ENCODE measurements around the gene SUPT3H. TPM values are rescaled to one million over a fixed set of nuclear protein-coding genes. Genes with fewer than 3 reads are reported as not detected.

The SUPT3H gene
- total RNA-seq, 6 experiments from 2014 or later: 5.6 to 8.2 (median 6.5) TPM

DNA sequence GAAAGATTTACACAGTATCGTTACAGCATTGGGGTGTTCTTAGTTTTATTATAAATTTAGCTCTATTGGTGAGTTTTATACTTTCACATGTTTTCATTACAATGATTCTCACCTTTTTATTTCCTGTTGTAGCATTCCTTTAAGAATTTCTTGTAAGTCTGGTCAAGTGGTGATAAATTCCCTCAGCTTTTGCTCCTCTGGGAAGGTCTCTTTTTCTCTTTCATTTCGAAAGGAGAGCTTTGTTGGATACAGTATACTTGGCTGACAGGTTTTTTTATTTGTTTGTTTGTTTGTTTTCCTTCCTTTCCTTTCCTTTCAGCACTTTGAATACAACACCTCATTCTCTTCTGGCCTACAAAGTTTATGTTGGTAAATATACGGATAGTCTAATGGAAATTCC is 299.3 kb downstream of the SUPT3H start:
- no peak for DNase-seq
- Mint-ChIP-seq H3K27ac (no peak overlapping the region), H3K4me1 (ENCODE audit: low read depth) (peaks cover 44% of the 10 kb centered on the region), H3K36me3 (ENCODE audit: low read depth) (peaks cover 22% of the 10 kb centered on the region), H3K27me3 (ENCODE audit: insufficient read depth) (no peaks in the 10 kb centered on the region), H3K9me3 (peaks cover 14% of the 10 kb centered on the region), H3K4me3 (no peak overlapping the region)
- TF ChIP-seq, protein P1, sequence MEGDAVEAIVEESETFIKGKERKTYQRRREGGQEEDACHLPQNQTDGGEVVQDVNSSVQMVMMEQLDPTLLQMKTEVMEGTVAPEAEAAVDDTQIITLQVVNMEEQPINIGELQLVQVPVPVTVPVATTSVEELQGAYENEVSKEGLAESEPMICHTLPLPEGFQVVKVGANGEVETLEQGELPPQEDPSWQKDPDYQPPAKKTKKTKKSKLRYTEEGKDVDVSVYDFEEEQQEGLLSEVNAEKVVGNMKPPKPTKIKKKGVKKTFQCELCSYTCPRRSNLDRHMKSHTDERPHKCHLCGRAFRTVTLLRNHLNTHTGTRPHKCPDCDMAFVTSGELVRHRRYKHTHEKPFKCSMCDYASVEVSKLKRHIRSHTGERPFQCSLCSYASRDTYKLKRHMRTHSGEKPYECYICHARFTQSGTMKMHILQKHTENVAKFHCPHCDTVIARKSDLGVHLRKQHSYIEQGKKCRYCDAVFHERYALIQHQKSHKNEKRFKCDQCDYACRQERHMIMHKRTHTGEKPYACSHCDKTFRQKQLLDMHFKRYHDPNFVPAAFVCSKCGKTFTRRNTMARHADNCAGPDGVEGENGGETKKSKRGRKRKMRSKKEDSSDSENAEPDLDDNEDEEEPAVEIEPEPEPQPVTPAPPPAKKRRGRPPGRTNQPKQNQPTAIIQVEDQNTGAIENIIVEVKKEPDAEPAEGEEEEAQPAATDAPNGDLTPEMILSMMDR (IDR thresholded peaks at IDR 0.05): no peak

DNA sequence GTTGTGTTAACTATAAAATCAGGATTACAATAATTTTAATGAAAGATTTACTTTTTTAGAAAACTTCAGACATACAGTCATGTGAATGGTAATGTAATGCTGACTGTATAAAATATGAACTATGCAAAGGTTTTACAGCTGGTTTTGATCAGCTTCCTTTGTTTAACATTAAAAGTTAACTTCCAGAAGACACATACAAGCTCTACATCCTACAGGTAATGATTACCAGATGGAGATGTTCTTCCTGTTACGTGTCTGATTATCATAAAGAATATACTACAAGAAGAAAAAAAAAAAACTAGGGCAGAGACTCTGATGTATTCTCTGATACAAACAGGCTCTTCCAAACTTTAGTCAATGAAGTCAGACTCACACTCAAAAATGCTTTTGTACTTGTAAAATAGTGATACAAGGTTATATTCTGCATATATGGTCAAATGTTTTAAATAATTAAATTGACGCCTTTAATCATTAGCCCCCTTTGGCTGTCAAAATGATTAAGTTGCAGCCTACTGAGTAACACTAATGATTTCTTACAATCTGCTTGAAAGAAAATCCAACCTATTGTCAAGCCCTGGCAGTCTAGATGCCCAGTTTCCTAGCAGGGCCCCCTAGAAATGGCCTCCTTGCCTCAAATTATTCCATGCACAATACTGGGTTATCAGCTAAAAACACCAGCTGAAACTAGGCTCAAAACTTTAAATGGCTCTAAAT is 301.4 kb downstream of the SUPT3H start:
- H3K27me3 Mint-ChIP-seq (ENCODE audit: insufficient read depth): no peaks in the 10 kb centered on the region
- DNase-seq: peak; percentile 25
- H3K4me1 Mint-ChIP-seq (ENCODE audit: low read depth): peaks cover 47% of the 10 kb centered on the region
- H3K4me3 Mint-ChIP-seq: peak overlapping the region; percentile 50
- H3K9me3 Mint-ChIP-seq: peaks cover 14% of the 10 kb centered on the region
- TF ChIP-seq, protein P1 (IDR thresholded peaks at IDR 0.05): no peak
- H3K27ac Mint-ChIP-seq: peak overlapping the region; percentile 0
- H3K36me3 Mint-ChIP-seq (ENCODE audit: low read depth): peaks cover 22% of the 10 kb centered on the region

- TF ChIP-seq, protein P1 (IDR thresholded peaks at IDR 0.05): no peak
- peaks cover 47% of the 10 kb centered on the region for H3K4me1 Mint-ChIP-seq (ENCODE audit: low read depth)
- H3K27ac Mint-ChIP-seq: peak overlapping the region; percentile 78
- no peaks in the 10 kb centered on the region for H3K27me3 Mint-ChIP-seq (ENCODE audit: insufficient read depth)
- H3K36me3 Mint-ChIP-seq (ENCODE audit: low read depth): peaks cover 22% of the 10 kb centered on the region
- peak overlapping the region; percentile 50 for H3K4me3 Mint-ChIP-seq
- peak; percentile 95 for DNase-seq
- H3K9me3 Mint-ChIP-seq: peaks cover 14% of the 10 kb centered on the region
Measured at GRCh38 chr6:45075246-45075645, 302.5 kb downstream of the SUPT3H start.

DNA sequence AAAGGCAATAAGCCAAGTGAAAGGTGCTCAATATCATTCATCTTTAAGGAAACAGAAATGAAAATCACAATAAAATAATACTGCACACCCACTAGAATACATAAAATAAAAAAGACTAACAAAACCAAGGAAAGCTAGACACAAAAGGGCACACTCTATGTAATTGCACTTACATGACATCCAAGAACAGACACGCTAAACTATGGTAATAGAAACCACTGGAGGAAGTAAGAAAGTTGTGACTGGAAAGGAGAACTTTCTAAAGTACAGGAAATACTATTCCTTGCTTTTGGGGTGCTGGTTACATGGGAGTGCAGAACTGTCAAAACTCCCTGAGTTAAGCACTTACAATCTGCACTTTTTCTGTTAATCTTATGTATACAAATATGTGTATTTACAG is 303.3 kb downstream of the SUPT3H start:
- peaks cover 47% of the 10 kb centered on the region for H3K4me1 Mint-ChIP-seq (ENCODE audit: low read depth)
- peaks cover 16% of the 10 kb centered on the region for H3K36me3 Mint-ChIP-seq (ENCODE audit: low read depth)
- TF ChIP-seq, protein P1 (IDR thresholded peaks at IDR 0.05): no peak
- H3K27me3 Mint-ChIP-seq (ENCODE audit: insufficient read depth): no peaks in the 10 kb centered on the region
- H3K27ac Mint-ChIP-seq: peak overlapping the region; percentile 74
- H3K9me3 Mint-ChIP-seq: peaks cover 14% of the 10 kb centered on the region
- H3K4me3 Mint-ChIP-seq: no peak overlapping the region
- DNase-seq: no peak

- Mint-ChIP-seq H3K4me3 (no peak overlapping the region), H3K27me3 (ENCODE audit: insufficient read depth) (no peaks in the 10 kb centered on the region), H3K9me3 (peaks cover 12% of the 10 kb centered on the region), H3K27ac (peak overlapping the region; percentile 2; the same call in 1 of the 2 replicates), H3K36me3 (ENCODE audit: low read depth) (peaks cover 13% of the 10 kb centered on the region), H3K4me1 (ENCODE audit: low read depth) (peaks cover 47% of the 10 kb centered on the region)
- TF ChIP-seq, protein P1 (IDR thresholded peaks at IDR 0.05): no peak
- DNase-seq: no peak
Measured at GRCh38 chr6:45073771-45074170, 304.0 kb downstream of the SUPT3H start.
